ENCODE measurements around the gene RASSF8.

DNA sequence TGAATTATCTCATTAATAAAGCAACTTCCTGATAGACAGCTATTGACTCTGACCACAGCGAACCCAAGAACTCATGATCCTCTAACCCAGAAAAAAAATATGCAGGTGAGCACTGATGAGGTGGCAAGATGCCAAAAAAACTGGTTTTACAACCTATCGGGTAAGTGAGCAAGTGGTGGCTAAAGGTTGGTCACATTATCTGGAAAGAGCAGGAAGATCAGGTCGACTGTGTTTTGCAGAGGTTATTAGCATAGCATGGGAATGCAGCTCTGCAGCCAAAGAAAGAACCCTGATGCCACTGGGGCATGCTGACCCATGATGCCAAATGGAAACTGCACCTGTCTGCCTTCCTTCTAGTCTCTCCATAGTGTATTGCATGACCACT is 142.9 kb downstream of the RASSF8 start:
- TF ChIP-seq, protein P1, sequence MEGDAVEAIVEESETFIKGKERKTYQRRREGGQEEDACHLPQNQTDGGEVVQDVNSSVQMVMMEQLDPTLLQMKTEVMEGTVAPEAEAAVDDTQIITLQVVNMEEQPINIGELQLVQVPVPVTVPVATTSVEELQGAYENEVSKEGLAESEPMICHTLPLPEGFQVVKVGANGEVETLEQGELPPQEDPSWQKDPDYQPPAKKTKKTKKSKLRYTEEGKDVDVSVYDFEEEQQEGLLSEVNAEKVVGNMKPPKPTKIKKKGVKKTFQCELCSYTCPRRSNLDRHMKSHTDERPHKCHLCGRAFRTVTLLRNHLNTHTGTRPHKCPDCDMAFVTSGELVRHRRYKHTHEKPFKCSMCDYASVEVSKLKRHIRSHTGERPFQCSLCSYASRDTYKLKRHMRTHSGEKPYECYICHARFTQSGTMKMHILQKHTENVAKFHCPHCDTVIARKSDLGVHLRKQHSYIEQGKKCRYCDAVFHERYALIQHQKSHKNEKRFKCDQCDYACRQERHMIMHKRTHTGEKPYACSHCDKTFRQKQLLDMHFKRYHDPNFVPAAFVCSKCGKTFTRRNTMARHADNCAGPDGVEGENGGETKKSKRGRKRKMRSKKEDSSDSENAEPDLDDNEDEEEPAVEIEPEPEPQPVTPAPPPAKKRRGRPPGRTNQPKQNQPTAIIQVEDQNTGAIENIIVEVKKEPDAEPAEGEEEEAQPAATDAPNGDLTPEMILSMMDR (IDR thresholded peaks at IDR 0.05 in 2 of 3, conservative IDR thresholded peaks at IDR 0.05 in 1 of 3; ENCODE audit: borderline replicate concordance in 1 of 3, insufficient read depth in 1 of 3, low read depth in 2 of 3, low read length in 2 of 3), result no peak
- no peak for TF ChIP-seq POLR2A (IDR thresholded peaks at IDR 0.05; ENCODE audit: borderline replicate concordance, extremely low read depth, insufficient read depth, insufficient read length)

All from HCT116 (cell line).